HG03039 (cell line): Measurements from ENCODE around the gene UBE2I.

Source experiments
- ATAC-seq: cut with Tn5 transposase; IDR thresholded peaks from one replicate; pipeline ENCODE4 v1.9.1; 2021; ENCODE audit warnings: mild to moderate bottlenecking, moderate library complexity; ENCODE audit not compliant: unreplicated experiment

UBE2I gene

GRCh38 chr16:1355591-1355990 lies 46.2 kb downstream of the UBE2I start:
- no peak for ATAC-seq

- no peak for ATAC-seq
Measured at GRCh38 chr16:1356061-1356900, 46.8 kb downstream of the UBE2I start.

- no peak for ATAC-seq
Measured at GRCh38 chr16:1357906-1358566, 48.6 kb downstream of the UBE2I start.

- ATAC-seq: no peak
Measured at GRCh38 chr16:1361685-1362360, 52.4 kb downstream of the UBE2I start.

- no peak for ATAC-seq
Measured at GRCh38 chr16:1362807-1363206, 53.4 kb downstream of the UBE2I start.

GRCh38 chr16:1363501-1364041 lies 54.1 kb downstream of the UBE2I start:
- ATAC-seq: no peak

GRCh38 chr16:1364510-1364909 lies 55.1 kb downstream of the UBE2I start:
- no peak for ATAC-seq

GRCh38 chr16:1366060-1366711 lies 56.8 kb downstream of the UBE2I start:
- ATAC-seq: no peak

- ATAC-seq: no peak
Measured at GRCh38 chr16:1366712-1367299, 57.4 kb downstream of the UBE2I start.

- ATAC-seq: no peak
Measured at GRCh38 chr16:1367486-1368174, 58.2 kb downstream of the UBE2I start.

GRCh38 chr16:1371054-1371978 lies 61.9 kb downstream of the UBE2I start:
- ATAC-seq: no peak

GRCh38 chr16:1372292-1372950 lies 63.0 kb downstream of the UBE2I start:
- ATAC-seq: no peak

- ATAC-seq: no peak
Measured at GRCh38 chr16:1374418-1375297, 65.2 kb downstream of the UBE2I start.

- no peak for ATAC-seq
Measured at GRCh38 chr16:1375298-1375640, 65.8 kb downstream of the UBE2I start.

GRCh38 chr16:1375741-1376410 lies 66.4 kb downstream of the UBE2I start:
- ATAC-seq: no peak
